Tibial nerve (tissue), 4 donors: ENCODE measurements around the gene SIRT6.

Source experiments
- EP300 ChIP-seq, 2 donors: sonication (generic); formaldehyde crosslinking; IDR thresholded peaks; one replicate each; pipeline ENCODE4 v1.6.1; 2017; ENCODE audit warnings: antibody characterized with exemption in 2 of 2, mild to moderate bottlenecking in 1 of 2
- POLR2A ChIP-seq, 2 donors: fragments of 450-650 bp; IDR thresholded peaks; one replicate each; pipeline ENCODE4 v1.6.1; 2017; ENCODE audit warnings: antibody characterized with exemption in 2 of 2, mild to moderate bottlenecking in 2 of 2, moderate library complexity in 2 of 2
- TF ChIP-seq, protein P1 (sequence below), 5 experiments: fragments of 200-600 bp in 3 of 5; fragments of 450-650 bp in 2 of 5; sonication (generic) in 3 of 5; IDR thresholded peaks; one replicate each; pipeline ENCODE4 v1.5.1; 2016 to 2019; ENCODE audit warnings: antibody characterized with exemption in 5 of 5, mild to moderate bottlenecking in 3 of 5, moderate library complexity in 2 of 5

DNA sequence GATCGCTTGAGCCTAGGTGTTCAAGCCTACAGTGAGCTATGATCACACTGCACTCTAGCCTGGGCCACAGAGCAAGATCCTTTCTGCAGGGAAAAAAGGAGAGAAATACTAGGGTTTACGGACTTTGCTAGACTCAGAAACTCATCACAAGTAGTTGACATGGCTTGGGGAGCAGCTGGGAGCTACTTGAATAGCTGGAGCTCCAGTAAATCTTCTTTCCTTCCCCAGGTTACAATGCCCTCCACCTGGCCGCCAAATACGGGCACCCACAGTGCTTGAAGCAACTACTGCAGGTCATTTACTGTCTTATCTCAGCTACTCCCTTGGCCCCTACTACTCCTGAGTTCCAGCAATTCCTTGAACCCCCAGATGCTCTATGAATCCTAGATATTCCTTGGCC, 19.4 kb upstream of the SIRT6 start:
- TF ChIP-seq EP300 (IDR thresholded peaks at IDR 0.05), result no peak
- TF ChIP-seq, protein P1, sequence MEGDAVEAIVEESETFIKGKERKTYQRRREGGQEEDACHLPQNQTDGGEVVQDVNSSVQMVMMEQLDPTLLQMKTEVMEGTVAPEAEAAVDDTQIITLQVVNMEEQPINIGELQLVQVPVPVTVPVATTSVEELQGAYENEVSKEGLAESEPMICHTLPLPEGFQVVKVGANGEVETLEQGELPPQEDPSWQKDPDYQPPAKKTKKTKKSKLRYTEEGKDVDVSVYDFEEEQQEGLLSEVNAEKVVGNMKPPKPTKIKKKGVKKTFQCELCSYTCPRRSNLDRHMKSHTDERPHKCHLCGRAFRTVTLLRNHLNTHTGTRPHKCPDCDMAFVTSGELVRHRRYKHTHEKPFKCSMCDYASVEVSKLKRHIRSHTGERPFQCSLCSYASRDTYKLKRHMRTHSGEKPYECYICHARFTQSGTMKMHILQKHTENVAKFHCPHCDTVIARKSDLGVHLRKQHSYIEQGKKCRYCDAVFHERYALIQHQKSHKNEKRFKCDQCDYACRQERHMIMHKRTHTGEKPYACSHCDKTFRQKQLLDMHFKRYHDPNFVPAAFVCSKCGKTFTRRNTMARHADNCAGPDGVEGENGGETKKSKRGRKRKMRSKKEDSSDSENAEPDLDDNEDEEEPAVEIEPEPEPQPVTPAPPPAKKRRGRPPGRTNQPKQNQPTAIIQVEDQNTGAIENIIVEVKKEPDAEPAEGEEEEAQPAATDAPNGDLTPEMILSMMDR (IDR thresholded peaks at IDR 0.05), result no peak
- no peak for TF ChIP-seq POLR2A (IDR thresholded peaks at IDR 0.05)
